ENCODE data around the gene TRIM49D2.
"Not testable (repeated sequence)": the region's sequence is repeated elsewhere in the genome, so short reads cannot be mapped to it uniquely, and the experiment has no call there.

Gene TRIM49D2, protein sequence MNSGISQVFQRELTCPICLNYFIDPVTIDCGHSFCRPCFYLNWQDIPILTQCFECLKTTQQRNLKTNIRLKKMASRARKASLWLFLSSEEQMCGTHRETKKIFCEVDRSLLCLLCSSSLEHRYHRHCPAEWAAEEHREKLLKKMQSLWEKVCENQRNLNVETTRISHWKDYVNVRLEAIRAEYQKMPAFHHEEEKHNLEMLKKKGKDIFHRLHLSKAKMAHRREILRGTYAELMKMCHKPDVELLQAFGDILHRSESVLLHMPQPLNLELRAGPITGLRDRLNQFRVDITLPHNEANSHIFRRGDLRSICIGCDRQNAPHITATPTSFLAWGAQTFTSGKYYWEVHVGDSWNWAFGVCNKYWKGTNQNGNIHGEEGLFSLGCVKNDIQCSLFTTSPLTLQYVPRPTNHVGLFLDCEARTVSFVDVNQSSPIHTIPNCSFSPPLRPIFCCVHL

GRCh38 chr11:89923764-89924163 is at the start of gene TRIM49D2:
Gene TRIM49D2, plus strand, starts transcription at chr11:89924064. Its CDS starts 2,698 bp downstream, at chr11:89926762.
- H3K36me3 ChIP-seq (ENCODE audit: control insufficient read depth in 2 of 2, insufficient read depth in 2 of 2, low read length in 2 of 2); H3K4me1 ChIP-seq (ENCODE audit: control insufficient read depth in 2 of 2, insufficient read depth in 2 of 2, low read length in 2 of 2); H3K9me3 ChIP-seq (ENCODE audit: control insufficient read depth in 2 of 2, low read length in 2 of 2): not testable (repeated sequence)

GRCh38 chr11:89877511-89877910 is 46.4 kb upstream of the TRIM49D2 start:
- not testable (repeated sequence) for H3K4me3 ChIP-seq (ENCODE audit: low read length in 2 of 2); H3K9ac ChIP-seq (ENCODE audit: low read depth in 1 of 2, low read length in 2 of 2); H3K27ac ChIP-seq (ENCODE audit: low read depth in 2 of 2, low read length in 2 of 2); H3K4me1 ChIP-seq (ENCODE audit: control insufficient read depth in 2 of 2, insufficient read depth in 2 of 2, low read length in 2 of 2); H3K27me3 ChIP-seq (ENCODE audit: control insufficient read depth in 2 of 2, insufficient read depth in 2 of 2, low read length in 2 of 2); H3K9me3 ChIP-seq (ENCODE audit: control insufficient read depth in 2 of 2, low read length in 2 of 2); H3K36me3 ChIP-seq (ENCODE audit: control insufficient read depth in 2 of 2, insufficient read depth in 2 of 2, low read length in 2 of 2)

More at GRCh38 chr11:89923764-89924163, at the start of gene TRIM49D2:
- H3K4me3 ChIP-seq (ENCODE audit: low read length in 2 of 2); H3K27ac ChIP-seq (ENCODE audit: low read depth in 2 of 2, low read length in 2 of 2); H3K9ac ChIP-seq (ENCODE audit: low read depth in 1 of 2, low read length in 2 of 2); H3K27me3 ChIP-seq (ENCODE audit: control insufficient read depth in 2 of 2, insufficient read depth in 2 of 2, low read length in 2 of 2): not testable (repeated sequence)

DNA sequence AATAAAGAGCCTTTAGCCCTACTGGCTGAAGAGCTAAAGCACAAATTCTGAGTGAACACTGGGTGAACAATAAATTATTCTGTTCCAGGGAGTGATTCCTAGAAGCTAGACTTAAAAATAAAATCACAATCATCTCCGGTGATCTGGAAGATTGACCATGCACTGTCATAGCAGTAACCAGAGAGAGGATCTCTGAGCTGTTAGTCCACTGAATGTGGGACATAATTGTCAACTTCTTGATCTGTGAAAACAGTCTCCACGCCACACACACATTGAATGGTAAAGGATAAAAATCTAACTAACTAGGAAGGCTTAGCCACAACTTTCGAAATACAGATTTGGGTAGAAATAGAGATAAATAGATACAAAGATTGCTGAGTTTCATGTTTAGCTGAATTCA is 30.6 kb upstream of the TRIM49D2 start:
- not testable (repeated sequence) for H3K9ac ChIP-seq (ENCODE audit: low read depth in 1 of 2, low read length in 2 of 2); H3K27me3 ChIP-seq (ENCODE audit: control insufficient read depth in 2 of 2, insufficient read depth in 2 of 2, low read length in 2 of 2); H3K36me3 ChIP-seq (ENCODE audit: control insufficient read depth in 2 of 2, insufficient read depth in 2 of 2, low read length in 2 of 2); H3K27ac ChIP-seq (ENCODE audit: low read depth in 2 of 2, low read length in 2 of 2); H3K4me1 ChIP-seq (ENCODE audit: control insufficient read depth in 2 of 2, insufficient read depth in 2 of 2, low read length in 2 of 2); H3K4me3 ChIP-seq (ENCODE audit: low read length in 2 of 2); H3K9me3 ChIP-seq (ENCODE audit: control insufficient read depth in 2 of 2, low read length in 2 of 2)

- H3K27ac ChIP-seq (ENCODE audit: low read depth in 2 of 2, low read length in 2 of 2); H3K4me1 ChIP-seq (ENCODE audit: control insufficient read depth in 2 of 2, insufficient read depth in 2 of 2, low read length in 2 of 2); H3K9ac ChIP-seq (ENCODE audit: low read depth in 1 of 2, low read length in 2 of 2); H3K36me3 ChIP-seq (ENCODE audit: control insufficient read depth in 2 of 2, insufficient read depth in 2 of 2, low read length in 2 of 2); H3K9me3 ChIP-seq (ENCODE audit: control insufficient read depth in 2 of 2, low read length in 2 of 2); H3K27me3 ChIP-seq (ENCODE audit: control insufficient read depth in 2 of 2, insufficient read depth in 2 of 2, low read length in 2 of 2); H3K4me3 ChIP-seq (ENCODE audit: low read length in 2 of 2): not testable (repeated sequence)
These were observed 23.1 kb upstream of the TRIM49D2 start for GRCh38 chr11:89900809-89901208.

DNA sequence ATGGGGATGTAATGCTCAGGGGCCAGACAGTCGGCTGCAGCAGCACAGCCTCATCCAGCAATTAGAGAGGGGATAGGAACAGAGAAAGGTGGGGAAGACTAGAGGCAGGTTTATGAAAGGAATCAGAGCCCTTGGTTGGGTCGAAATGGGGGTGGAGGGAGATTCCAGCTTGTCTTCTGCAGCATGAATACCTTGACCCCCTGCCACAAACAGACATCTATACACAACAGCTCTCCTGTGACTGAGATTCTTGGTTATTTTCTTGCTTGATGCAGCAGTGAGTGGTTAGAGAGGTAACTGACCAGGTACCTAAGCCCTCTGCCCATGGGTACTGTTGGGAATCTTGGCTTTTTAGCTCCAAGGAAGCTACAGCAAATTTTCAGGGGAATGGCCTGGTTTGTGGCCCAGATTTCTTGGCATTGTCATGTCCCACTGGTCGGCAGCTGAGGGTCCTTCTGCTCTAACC is 1.6 kb upstream of the TRIM49D2 start, which contains the start of gene TRIM49D1:
TSS of gene TRIM49D1 (minus strand) at position 51 of the 466 bp plus-strand sequence. CDS start 4,535 bp downstream, outside the sequence.
- Histone ChIP-seq H3K9me3 (ENCODE audit: control insufficient read depth in 2 of 2, low read length in 2 of 2) (no peaks in the 10 kb centered on the region), H3K4me3 (ENCODE audit: low read length in 2 of 2) (no peak within 1 kb of the TSS), H3K36me3 (ENCODE audit: control insufficient read depth in 2 of 2, insufficient read depth in 2 of 2, low read length in 2 of 2) (no peaks in the 10 kb centered on the region), H3K27me3 (ENCODE audit: control insufficient read depth in 2 of 2, insufficient read depth in 2 of 2, low read length in 2 of 2) (no peaks in the 10 kb centered on the region), H3K27ac (ENCODE audit: low read depth in 2 of 2, low read length in 2 of 2) (no peak within 1 kb of the TSS), H3K4me1 (ENCODE audit: control insufficient read depth in 2 of 2, insufficient read depth in 2 of 2, low read length in 2 of 2) (no peaks in the 10 kb centered on the region), H3K9ac (ENCODE audit: low read depth in 1 of 2, low read length in 2 of 2) (no peak within 1 kb of the TSS)

DNA sequence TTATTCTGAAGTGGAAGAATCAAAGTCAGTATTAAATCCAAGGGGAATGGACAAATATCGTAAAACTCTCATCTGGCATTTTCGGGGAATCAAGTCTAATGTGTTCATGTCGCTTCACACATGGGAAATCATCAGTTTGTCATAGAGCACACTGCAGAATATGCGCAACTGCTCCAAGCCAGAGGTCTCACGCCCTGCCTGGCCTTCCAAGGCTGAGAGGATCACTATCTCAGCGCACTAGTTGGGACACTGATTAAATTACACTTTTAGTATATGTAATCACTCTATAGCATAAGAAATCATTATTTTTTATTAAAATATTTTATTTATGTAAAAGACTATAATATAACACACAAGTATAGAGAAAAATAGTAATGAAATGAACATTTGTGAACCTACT is 37.0 kb downstream of the TRIM49D2 start:
- H3K27ac ChIP-seq (ENCODE audit: low read depth in 2 of 2, low read length in 2 of 2), result not testable (repeated sequence)

DNA sequence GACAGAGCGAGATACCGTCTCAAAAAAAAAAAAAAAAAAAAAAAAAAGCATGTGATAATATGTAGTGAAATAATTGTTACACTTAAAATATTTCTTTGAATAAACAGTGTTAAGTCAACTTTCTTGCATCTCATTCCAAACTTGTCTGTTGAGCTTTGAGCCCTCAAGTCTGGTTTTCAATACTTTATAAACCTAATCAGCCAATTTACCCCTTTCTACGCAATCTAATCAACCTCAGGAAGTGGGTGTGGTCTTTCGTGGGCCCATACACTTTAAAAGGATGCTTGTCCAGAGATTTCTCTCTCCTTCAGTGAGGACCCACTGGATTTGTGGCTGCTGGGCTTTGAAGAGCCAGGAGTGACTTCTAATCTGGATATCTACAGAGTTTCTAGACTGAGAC is 41.9 kb downstream of the TRIM49D2 start, which contains the start of gene TRIM64:
TSS of gene TRIM64 (plus strand) at position 301 of the 400 bp plus-strand sequence. CDS start 2,467 bp downstream, outside the sequence.
- not testable (repeated sequence) for H3K27ac ChIP-seq (ENCODE audit: low read depth in 2 of 2, low read length in 2 of 2); H3K27me3 ChIP-seq (ENCODE audit: control insufficient read depth in 2 of 2, insufficient read depth in 2 of 2, low read length in 2 of 2); H3K4me1 ChIP-seq (ENCODE audit: control insufficient read depth in 2 of 2, insufficient read depth in 2 of 2, low read length in 2 of 2); H3K9me3 ChIP-seq (ENCODE audit: control insufficient read depth in 2 of 2, low read length in 2 of 2); H3K9ac ChIP-seq (ENCODE audit: low read depth in 1 of 2, low read length in 2 of 2); H3K4me3 ChIP-seq (ENCODE audit: low read length in 2 of 2); H3K36me3 ChIP-seq (ENCODE audit: control insufficient read depth in 2 of 2, insufficient read depth in 2 of 2, low read length in 2 of 2)

More for the DNA sequence above, 37.0 kb downstream of the TRIM49D2 start:
- not testable (repeated sequence) for H3K4me1 ChIP-seq (ENCODE audit: control insufficient read depth in 2 of 2, insufficient read depth in 2 of 2, low read length in 2 of 2); H3K9me3 ChIP-seq (ENCODE audit: control insufficient read depth in 2 of 2, low read length in 2 of 2); H3K9ac ChIP-seq (ENCODE audit: low read depth in 1 of 2, low read length in 2 of 2); H3K36me3 ChIP-seq (ENCODE audit: control insufficient read depth in 2 of 2, insufficient read depth in 2 of 2, low read length in 2 of 2); H3K27me3 ChIP-seq (ENCODE audit: control insufficient read depth in 2 of 2, insufficient read depth in 2 of 2, low read length in 2 of 2); H3K4me3 ChIP-seq (ENCODE audit: low read length in 2 of 2)

All from mucosa of rectum (tissue), 2 donors.